Left forelimb (tissue), 1 donor: ENCODE data around the gene C1QTNF8.

Experiments
- DNase-seq: peaks from one replicate; pipeline ENCODE4 v3.0.0-alpha.2; 2018; ENCODE audit warnings: low spot score

Gene C1QTNF8

DNA sequence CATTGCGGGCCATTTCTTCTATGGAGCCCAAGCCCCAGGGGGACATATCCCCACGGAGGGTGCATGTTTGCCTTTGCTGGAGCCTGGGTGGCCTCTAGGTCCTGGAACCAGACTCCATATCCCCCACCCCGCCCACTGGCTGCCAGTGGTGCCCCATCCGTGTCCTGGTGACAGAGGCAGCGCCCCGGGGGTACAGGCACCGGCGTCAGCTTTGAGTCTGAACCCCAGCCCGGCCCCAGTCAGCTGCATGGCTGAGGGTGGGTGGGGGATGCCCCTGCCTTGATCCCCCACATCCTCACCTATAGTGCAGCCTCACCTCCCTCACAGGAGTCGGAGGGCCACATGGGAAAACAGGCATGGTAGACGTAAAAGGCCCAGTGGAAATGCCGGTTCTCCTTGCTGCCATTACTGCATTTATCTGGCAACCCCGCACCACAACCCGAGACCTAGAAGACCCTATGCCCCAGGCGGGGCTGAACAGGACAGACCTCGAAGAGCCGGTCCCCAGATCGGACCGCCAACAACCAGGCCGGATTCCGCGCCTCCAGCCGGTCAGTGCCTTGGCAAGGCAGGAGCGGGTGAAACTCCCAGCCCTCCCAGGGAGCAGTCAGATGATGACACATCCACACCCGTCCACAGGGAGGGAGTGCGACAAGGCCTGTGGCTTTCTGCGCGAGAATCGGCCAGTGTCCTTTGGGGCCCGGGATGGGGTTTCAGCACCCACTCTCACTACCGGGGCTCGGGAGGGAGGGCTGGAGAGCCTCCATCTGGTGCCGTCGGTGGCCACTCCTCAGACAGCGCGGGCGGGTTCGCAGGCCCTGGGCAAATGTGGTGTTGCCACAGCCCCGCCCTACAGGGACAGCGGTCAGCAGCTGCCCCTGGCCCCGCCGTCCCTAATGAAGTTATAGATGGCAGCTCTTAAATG lies 35.4 kb downstream of the C1QTNF8 start:
- no peak for DNase-seq

DNA sequence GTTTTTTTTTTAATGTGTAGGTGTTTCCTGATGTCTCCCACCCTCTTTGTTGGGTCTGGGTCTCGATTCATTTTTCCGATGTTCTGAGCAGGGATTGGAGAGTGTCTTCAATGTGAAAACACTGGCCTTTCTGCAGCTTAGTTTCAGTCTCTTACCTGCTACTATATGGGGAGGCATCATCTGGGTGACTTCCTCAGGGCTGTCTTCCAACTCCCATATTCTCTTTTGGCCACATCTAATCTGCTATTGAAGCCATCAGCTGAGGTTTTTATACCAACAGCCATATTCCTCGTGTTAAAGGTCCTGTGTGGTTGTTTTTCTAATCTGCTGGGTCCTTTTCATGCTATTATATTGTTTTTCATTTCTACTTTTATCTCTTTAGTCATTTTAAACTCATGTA lies 36.7 kb downstream of the C1QTNF8 start:
- no peak for DNase-seq

DNA sequence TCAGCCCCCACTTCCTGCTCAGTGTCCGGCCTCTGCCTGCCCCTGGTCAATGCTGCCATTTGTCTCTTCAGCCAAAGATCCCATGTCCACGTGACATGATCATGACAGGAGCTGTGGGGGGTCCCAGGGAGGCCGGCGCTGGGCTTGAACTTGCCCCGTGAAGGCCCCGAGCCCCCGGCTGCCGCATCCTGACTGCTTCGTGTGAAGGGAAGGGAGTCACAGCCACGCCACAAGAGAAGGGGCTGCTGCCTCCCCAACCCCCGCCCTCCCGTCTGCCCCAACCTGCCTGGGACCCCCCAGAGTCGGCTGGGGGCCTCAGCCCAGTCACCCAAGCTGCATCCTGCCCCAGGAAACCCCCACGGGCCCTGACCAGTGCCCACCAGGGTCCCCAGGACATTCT lies 37.8 kb downstream of the C1QTNF8 start:
- no peak for DNase-seq

DNA sequence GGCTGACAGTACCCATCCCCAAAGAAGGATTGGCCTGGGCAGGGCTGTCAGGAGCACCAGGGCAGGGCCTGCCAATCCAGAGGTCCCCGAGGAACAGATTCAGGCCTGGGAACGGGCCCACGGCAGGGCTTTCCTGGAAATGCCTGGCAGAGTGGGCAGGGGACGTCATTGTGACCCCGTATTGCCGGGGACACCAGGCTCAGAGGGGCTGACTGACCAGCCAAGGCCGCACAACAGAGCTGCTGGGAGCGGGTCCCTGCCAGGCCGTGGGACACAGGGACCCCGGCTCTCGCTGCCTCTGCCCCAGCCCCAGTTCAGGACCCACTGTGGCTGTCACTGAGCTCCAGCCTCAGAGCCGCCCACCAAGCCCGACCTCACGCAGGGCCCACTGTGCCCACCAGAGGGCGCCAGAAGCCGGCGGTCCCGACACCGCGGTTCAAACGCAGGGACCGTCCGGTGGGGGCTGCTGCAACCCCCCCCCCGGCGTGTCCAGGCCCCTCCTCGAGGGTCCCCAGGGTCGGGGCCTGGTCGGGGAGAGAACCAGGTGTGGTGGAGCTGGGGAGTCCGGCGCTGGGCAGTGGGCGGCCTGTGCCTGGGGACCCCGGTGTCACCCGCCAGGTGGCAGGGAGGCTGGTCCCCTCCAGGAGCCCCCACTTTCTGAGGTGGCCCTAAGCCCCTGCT lies 38.7 kb downstream of the C1QTNF8 start:
- DNase-seq = no peak

GRCh38 chr16:1056196-1056595 lies 39.8 kb downstream of the C1QTNF8 start:
- no peak for DNase-seq

DNA sequence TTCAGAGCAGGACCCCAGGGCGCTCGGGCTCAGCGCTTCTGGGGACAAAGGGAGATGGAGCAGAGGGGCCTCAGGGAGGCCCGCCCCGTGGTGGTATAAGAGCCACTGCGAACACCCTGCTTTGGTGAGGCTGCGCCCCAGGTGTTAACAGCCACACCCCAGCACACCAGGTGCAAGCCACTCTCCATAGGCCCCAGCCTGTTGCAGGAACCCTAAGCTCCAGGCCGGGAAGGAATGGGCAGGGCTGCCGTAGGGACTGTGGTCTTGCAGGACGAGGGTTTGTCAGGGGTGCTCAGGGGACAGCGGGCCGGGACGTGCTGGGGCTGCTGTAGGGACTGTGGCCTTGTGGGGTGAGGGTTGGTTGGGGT lies 40.5 kb downstream of the C1QTNF8 start:
- no peak for DNase-seq

GRCh38 chr16:1054660-1055556 lies 41.1 kb downstream of the C1QTNF8 start:
- peak; percentile 85 for DNase-seq

DNA sequence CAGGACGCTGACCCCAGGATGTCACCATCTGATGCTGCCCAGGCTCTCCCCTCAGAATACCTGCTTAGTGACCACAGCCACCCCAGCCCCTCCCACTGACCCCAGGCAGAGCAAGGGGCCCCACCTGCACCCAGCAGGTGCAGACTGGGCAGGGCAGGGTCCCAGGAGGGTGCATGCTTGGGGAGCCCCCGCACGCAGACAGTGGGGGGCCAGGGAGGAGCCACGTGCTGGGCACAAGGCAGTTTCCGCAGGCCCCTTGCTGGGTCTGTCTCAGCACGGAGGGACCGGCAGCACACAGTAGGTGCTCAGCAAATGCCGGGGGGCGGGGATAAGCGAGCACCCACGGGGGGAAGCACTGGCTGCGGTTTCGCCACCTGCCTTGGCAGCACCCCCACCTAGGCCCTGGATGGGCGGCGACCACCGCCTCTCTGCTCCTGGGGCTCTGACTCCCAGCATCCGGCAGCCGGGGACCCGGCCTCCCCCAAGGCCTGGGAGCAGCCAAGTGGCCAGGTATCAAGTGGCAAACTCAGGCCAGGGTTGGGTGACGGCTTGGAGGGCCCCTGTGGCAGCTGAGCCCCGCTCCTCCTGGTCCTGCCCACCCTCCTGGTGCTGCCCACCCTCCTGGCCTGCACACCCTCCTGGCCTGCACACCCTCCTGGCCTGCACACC lies 42.2 kb downstream of the C1QTNF8 start:
- no peak for DNase-seq

- peak; percentile 81 for DNase-seq
These were observed 42.9 kb downstream of the C1QTNF8 start for GRCh38 chr16:1053121-1053521.

- no peak for DNase-seq
These were observed 43.3 kb downstream of the C1QTNF8 start for GRCh38 chr16:1052721-1053120.

GRCh38 chr16:1051446-1051845 lies 44.6 kb downstream of the C1QTNF8 start:
- DNase-seq = no peak

- DNase-seq = no peak
These were observed 45.1 kb downstream of the C1QTNF8 start for GRCh38 chr16:1050921-1051320.

DNA sequence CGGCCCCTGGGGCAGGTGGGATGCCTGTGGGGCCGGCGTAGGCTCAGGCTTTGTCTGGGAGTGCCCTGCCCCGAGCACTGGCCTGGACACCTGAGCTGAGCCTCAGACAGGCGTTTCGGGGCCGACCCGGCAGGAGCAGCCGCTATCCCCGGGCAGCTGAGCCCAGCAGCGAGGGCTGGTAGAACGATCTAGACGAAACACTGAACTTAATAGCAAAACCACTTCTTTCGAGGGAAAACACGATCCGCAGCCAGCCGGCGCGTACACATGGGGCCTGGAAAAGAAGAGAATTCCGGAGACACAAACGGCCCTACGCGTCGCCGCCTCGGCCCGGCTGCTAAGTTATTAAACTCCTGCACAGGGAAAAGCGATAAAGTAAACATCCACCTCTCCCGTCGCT lies 45.5 kb downstream of the C1QTNF8 start:
- no peak for DNase-seq

DNA sequence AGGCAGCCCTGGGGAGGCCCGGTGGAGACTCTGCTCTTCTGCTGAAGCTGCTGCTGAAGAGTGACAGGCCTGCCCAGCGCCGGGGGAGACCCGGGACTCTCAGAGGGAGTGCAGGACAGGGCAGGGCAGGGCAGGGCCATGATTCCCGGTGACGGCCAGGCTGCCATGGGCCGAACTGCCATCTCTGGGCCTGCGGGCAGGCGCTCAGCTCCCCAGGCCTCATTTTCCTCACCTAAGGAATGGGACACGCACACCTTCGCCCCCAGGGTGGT lies 46.1 kb downstream of the C1QTNF8 start:
- DNase-seq = no peak

DNA sequence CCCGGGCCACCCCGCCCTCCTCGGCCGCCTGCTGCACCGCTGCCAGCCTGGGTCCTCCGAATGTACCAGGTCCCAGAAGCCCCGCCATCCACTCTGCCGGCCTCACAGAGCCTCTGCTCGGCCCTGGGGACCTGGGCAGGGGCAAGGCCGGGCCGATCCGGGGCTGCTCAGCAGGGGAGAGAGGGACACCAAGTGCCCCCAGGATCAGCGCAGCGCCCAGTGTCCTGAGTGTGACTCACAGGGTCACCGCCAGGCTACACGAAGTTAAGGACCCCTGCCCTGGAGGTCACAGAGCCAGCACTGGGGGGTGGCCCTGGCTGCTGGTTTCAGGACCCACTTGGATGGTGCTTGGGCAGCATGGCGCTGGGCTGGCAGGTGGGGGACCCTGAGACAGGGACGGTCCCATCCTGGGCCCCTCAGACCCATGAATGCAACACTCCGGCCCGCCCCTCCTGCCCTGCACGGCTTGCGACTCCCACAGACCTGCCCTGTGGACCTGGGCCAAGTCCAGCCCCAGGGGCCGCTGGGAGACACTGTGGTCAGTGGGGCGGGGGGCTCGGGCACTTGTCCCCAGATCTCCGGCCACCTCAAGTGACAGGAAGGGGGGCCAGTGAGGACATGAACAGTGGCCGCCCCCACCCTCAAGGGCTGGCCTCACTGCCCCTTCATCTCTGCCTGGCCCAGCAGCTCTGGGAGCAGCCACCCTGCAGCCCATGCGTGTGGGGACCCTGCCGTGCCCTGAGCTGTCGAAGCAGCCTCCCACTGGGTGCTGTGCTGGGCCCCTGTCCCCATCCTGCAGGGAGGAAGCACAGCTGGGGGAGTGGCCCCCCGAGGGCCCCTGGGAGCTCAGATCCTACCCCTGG lies 46.7 kb downstream of the C1QTNF8 start:
- no peak for DNase-seq

DNA sequence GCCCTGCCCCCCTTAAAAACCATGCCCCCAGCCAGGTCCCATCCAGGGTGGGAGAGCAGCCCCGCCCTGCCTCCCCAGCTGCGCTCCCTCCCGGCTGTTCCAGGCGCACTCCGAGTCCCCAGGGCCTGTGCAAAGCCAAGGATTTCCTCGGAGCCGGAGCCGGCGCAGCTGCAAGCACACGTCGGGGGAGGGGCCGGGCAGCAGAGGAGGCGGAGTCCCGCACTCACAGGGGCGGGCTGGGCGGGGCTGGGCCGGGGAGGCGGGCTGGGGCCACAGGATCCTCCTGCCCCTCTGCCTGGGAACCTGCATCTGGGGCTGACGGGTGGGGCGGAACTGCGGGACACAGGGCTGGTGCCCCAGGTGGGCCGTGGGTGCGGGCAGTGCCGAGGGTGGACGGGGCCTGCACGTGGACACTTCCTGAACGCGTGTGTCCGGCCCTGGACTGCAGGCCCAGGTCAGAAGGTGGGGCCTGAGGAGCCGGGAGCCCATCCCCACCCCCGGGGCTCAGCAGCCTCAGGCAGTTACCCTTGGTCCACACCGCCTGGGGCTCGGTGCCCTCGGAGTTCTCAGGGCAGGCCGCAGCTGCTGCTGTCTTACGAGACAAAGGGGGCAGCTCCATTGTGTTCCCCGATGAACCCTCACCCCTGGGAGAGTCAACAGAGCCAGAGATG lies 47.5 kb downstream of the C1QTNF8 start:
- peak; percentile 90 for DNase-seq

GRCh38 chr16:1047801-1048200 lies 48.2 kb downstream of the C1QTNF8 start:
- no peak for DNase-seq

- DNase-seq = no peak
These were observed 48.9 kb downstream of the C1QTNF8 start for GRCh38 chr16:1047123-1047522.

DNA sequence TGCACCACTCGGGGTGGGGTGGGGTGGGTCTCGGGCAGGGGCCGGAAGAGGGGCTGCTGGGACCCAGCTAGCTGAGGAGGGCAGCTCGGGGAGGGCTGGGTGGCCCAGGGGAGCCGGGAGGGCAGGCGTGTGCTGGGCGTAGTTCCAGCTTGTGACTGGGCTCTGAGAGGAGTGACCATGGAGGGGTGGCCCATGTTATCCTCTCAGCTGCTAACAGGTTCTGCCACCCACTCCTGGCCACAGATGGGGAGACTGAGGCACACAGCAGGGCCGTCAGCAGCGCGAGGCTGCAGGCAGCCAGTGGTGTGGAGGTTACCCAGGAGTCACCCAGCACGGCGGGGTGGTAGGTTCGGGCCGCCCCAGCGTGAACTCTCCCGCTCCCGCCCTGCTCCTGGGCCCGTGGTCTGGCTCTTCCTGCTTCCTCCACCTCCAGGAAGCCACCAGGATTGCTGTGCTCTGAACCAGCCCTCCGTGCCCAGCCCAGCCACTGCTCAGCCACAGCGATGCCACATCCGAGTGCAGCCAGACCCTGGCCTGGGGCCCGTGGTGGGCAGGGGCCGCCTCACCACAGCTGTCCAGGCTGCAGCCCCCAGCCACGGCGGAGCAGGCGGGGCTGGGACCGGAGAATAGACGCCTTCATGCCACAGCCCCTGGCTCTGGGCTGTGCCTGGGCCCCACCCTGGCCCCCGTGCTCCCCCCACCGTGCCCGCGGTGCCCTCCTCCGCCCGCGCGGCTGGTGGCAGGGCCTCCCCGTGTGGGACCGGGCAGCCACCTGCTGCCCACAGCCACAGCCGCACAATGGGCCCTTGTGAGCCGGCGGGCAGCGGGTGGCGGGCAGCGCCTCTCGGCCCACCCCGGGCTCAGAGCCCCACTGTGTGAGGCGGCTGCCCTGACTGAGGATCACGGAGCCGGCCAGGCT lies 49.8 kb downstream of the C1QTNF8 start:
- DNase-seq = no peak
